Tibial artery (tissue), 4 donors: Measurements from ENCODE around the gene AIRE.

Experiments used
- DNase-seq, 2 donors: peaks; one replicate each; pipeline ENCODE4 v3.0.0-alpha.2; 2019
- H3K27ac ChIP-seq, 2 donors: fragments of 200-600 bp; sonication (generic) in 1 of 2; 1 replicate in 1 of 2; 2 replicates in 1 of 2; pipeline ENCODE4 v1.5.1; 2018 to 2019; ENCODE audit warnings: mild to moderate bottlenecking in 1 of 2
- H3K27me3 ChIP-seq, 2 donors: fragments of 200-600 bp; sonication (generic) in 1 of 2; one replicate each; pipeline versions ENCODE4 v1.5.1 to v1.6.0; 2016 to 2019
- H3K36me3 ChIP-seq, 3 donors: fragments of 200-600 bp; sonication (generic) in 2 of 3; one replicate each; pipeline ENCODE4 v1.5.1; 2016 to 2019; ENCODE audit warnings: mild to moderate bottlenecking in 2 of 3
- H3K4me1 ChIP-seq, 4 donors: fragments of 200-600 bp; sonication (generic) in 2 of 4; 1 replicate in 3 of 4; 2 replicates in 1 of 4; pipeline ENCODE4 v1.5.1; 2016 to 2019
- H3K4me3 ChIP-seq, 2 donors: fragments of 200-600 bp; sonication (generic) in 1 of 2; 1 replicate in 1 of 2; 2 replicates in 1 of 2; pipeline ENCODE4 v1.5.1; 2018 to 2019; ENCODE audit warnings: mild to moderate bottlenecking in 2 of 2
- H3K9me3 ChIP-seq, 3 donors: fragments of 200-600 bp; sonication (generic) in 1 of 3; one replicate each; pipeline ENCODE4 v1.5.1; 2016 to 2019
- intact Hi-C: fragments of 100-400 bp; cut with DNase I; formaldehyde crosslinking; loops from one replicate; pipeline ENCODE4 v1.15.0; 2023; ENCODE audit warnings: low total_unique reads
- TF ChIP-seq, protein P1 (sequence below), 2 experiments: fragments of 200-600 bp in 1 of 2; fragments of 450-650 bp in 1 of 2; IDR thresholded peaks; one replicate each; pipeline ENCODE4 v1.5.1; 2017 to 2019; ENCODE audit warnings: antibody characterized with exemption in 2 of 2, mild to moderate bottlenecking in 1 of 2, moderate library complexity in 1 of 2

The AIRE gene

DNA sequence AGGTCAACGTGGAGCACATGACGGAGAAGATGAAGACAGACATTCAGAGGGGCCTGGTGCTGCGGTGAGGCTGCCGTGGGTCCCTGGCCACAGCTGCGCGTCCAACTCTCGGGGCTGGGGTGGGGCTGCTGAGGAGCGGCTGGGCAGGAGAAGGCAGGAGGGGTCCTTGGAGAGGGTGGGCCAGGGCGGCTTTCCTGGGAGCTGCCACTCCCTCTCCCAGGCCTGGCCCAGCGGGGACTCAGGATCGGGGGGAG is 39.1 kb downstream of the AIRE start:
- H3K4me3 ChIP-seq = no peak overlapping the region
- no peaks in the 10 kb centered on the region for H3K27me3 ChIP-seq
- no peak for DNase-seq
- H3K4me1 ChIP-seq = no peaks in the 10 kb centered on the region
- TF ChIP-seq, protein P1, sequence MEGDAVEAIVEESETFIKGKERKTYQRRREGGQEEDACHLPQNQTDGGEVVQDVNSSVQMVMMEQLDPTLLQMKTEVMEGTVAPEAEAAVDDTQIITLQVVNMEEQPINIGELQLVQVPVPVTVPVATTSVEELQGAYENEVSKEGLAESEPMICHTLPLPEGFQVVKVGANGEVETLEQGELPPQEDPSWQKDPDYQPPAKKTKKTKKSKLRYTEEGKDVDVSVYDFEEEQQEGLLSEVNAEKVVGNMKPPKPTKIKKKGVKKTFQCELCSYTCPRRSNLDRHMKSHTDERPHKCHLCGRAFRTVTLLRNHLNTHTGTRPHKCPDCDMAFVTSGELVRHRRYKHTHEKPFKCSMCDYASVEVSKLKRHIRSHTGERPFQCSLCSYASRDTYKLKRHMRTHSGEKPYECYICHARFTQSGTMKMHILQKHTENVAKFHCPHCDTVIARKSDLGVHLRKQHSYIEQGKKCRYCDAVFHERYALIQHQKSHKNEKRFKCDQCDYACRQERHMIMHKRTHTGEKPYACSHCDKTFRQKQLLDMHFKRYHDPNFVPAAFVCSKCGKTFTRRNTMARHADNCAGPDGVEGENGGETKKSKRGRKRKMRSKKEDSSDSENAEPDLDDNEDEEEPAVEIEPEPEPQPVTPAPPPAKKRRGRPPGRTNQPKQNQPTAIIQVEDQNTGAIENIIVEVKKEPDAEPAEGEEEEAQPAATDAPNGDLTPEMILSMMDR (IDR thresholded peaks at IDR 0.05) = no peak
- H3K27ac ChIP-seq = no peak overlapping the region
- no peaks in the 10 kb centered on the region for H3K9me3 ChIP-seq
- intact Hi-C loops = loop anchor here (10.0 kb wide), 1 partner anchor 510 kb away; no protein-coding TSS in a partner anchor
- H3K36me3 ChIP-seq = peaks cover 12 to 92% (median 83%) of the 10 kb centered on the region in 3 donors

DNA sequence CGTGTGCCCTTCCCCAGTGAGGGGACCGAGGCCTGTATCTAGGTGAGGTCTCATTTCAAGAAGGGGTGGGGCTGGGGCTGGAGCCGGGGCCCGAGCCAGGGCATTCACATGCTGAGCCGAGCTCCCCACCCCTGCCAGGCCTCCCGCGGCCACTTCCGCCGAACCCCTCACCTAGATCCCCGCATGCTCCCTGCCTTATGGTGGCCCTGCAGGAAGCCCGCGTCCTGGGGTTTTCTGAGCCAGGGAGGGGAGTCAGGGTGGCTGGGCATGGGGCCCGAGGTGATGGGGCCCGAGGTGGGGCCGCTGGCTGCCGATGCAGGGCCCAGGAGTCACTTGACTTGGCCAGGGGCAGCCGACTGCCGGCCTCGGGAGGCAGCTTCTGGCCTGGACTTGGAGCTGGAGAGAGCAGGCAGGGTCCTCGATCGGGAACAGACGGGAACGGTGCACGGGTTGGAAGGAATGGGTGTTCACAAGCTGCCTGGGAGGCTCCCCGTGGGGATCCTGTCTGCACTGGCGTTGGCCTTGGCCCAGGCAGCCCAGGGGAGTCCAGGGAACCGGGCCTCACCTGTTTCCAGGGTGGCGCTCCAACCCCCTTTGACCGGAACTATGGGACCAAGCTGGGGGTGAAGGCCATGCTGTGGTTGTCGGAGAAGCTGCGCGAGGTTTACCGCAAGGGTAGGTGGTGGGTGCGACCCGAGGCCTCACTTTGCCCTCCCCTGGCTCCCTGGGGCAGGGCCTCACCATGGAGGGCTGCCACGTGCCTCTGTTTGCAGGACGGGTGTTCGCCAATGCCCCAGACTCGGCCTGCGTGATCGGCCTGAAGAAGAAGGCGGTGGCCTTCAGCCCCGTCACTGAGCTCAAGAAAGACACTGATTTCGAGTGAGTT is 40.0 kb downstream of the AIRE start:
- Histone ChIP-seq H3K4me1 (no peaks in the 10 kb centered on the region), H3K9me3 (no peaks in the 10 kb centered on the region), H3K4me3 (no peak overlapping the region), H3K27me3 (no peaks in the 10 kb centered on the region), H3K27ac (no peak overlapping the region), H3K36me3 (peaks cover 8 to 92% (median 80%) of the 10 kb centered on the region in 3 donors)
- intact Hi-C loops = loop anchor here (10.0 kb wide), 1 partner anchor 511 kb away; no protein-coding TSS in a partner anchor
- TF ChIP-seq, protein P1 (IDR thresholded peaks at IDR 0.05) = no peak
- no peak for DNase-seq

DNA sequence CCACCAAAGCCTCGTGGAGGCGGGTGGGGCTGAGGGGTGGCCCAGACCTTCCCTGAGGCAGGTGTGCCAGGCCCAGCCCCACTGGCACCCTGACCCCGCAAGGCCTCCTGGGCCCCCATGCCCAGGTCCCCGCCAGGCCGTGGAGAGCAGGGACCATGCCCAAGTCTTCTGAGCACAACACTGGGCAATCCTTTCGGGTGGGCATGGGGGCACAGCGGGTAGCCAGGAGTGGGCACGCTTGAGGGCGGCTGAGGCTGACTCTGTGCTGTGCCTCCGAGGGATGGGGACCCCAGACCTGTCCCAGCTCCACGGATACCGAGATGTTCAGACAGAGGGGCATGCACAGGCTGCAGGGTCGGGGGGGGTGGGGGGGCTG is 40.6 kb downstream of the AIRE start:
- Histone ChIP-seq H3K4me3 (no peak overlapping the region), H3K36me3 (peaks cover 8 to 92% (median 73%) of the 10 kb centered on the region in 3 donors), H3K4me1 (no peaks in the 10 kb centered on the region), H3K27ac (no peak overlapping the region), H3K27me3 (no peaks in the 10 kb centered on the region), H3K9me3 (no peaks in the 10 kb centered on the region)
- intact Hi-C loops = loop anchor here (10.0 kb wide), 1 partner anchor 511 kb away; no protein-coding TSS in a partner anchor
- DNase-seq = no peak
- TF ChIP-seq, protein P1 (IDR thresholded peaks at IDR 0.05) = no peak

DNA sequence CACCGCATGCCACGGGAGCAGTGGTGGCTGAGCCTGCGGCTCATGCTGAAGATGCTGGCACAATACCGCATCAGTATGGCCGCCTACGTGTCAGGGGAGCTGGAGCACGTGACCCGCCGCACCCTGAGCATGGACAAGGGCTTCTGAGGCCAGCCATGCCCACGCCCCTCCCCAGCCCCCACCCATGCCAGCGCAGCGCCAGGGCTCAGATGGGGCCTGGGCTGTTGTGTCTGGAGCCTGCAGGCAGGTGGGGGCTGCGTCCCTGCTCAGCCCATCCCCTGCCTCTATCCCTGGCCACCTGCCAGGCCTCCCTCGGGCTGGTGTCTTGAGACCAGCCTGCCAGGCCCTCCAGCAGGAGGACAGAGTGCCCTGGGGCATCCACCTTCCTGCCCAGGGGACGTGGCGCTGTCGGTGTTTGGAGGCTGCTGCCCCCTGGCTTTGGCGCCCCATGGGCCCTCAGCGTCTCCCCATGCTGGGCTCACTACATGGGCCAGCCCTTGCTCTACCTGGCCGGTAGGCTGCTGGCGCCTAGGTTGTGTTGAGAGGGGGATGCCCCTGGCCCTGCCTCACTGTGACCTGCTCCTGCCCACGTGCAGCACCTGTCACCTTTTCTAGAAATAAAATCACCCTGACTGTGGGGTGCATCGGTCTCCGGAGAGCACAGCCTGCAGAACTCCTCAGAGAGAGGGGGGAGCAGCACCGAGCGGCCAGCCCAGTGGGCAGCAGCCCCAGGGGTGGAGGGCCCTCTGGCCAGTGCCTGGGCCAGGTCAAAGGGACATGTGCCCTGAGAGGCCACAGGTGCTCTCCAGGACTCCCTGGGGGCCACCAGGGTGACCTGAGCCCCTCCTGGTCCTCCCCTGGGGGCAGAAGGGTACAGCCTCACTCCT is 41.3 kb downstream of the AIRE start:
- DNase-seq = no peak
- intact Hi-C loops = loop anchor here (10.0 kb wide), 1 partner anchor 512 kb away; no protein-coding TSS in a partner anchor
- Histone ChIP-seq H3K27ac (no peak overlapping the region), H3K4me3 (no peak overlapping the region), H3K27me3 (no peaks in the 10 kb centered on the region), H3K4me1 (no peaks in the 10 kb centered on the region), H3K9me3 (no peaks in the 10 kb centered on the region), H3K36me3 (peaks cover 8 to 92% (median 73%) of the 10 kb centered on the region in 3 donors)
- TF ChIP-seq, protein P1 (IDR thresholded peaks at IDR 0.05) = no peak

DNA sequence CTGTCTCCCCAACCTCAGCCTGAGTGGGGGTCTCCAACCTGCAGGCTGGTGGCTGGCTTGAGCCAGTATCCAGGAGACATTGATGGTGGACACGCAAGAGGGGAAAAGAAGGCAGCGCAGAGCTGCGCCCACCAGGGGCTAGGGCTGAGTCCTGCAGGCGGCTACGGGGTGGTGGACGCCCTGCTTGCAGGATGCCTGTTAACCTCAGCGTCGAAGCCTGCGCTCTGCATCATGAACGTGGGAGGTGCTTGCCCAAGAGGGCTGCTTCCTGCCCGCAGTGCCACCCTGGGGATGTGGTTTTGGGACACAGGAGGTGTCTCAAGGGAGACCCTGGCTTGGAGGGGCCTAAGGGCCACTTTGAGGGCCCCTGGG is 41.9 kb downstream of the AIRE start:
- TF ChIP-seq, protein P1 (IDR thresholded peaks at IDR 0.05) = no peak
- H3K36me3 ChIP-seq = peaks cover 8 to 92% (median 73%) of the 10 kb centered on the region in 3 donors
- no peak overlapping the region for H3K4me3 ChIP-seq
- H3K4me1 ChIP-seq = no peaks in the 10 kb centered on the region
- H3K27ac ChIP-seq = no peak overlapping the region
- intact Hi-C loops = loop anchor here (10.0 kb wide), 1 partner anchor 513 kb away; no protein-coding TSS in a partner anchor
- no peaks in the 10 kb centered on the region for H3K27me3 ChIP-seq
- DNase-seq = no peak
- H3K9me3 ChIP-seq = no peaks in the 10 kb centered on the region
